Measurements from ENCODE around the gene TMC5. TPM values are rescaled to one million over a fixed set of nuclear protein-coding genes. Genes with fewer than 3 reads are reported as not detected.

The TMC5 gene
- total RNA-seq, 1 donor from 2014 or later: 1.2 TPM

GRCh38 chr16:19460397-19460796, 42.7 kb downstream of the TMC5 start:
- no peak for DNase-seq

GRCh38 chr16:19463468-19464315, 46.0 kb downstream of the TMC5 start:
- DNase-seq: no peak

- DNase-seq: no peak
These were observed 50.6 kb downstream of the TMC5 start for GRCh38 chr16:19468300-19468699.

GRCh38 chr16:19472482-19472881, 54.8 kb downstream of the TMC5 start:
- no peak for DNase-seq

GRCh38 chr16:19474617-19475016, 56.9 kb downstream of the TMC5 start:
- DNase-seq: no peak

GRCh38 chr16:19478505-19478904, 60.8 kb downstream of the TMC5 start:
- no peak for DNase-seq

GRCh38 chr16:19479302-19479721, 61.6 kb downstream of the TMC5 start:
- no peak for DNase-seq

- DNase-seq: no peak
These were observed 63.6 kb downstream of the TMC5 start for GRCh38 chr16:19481296-19481695.

GRCh38 chr16:19481769-19482168, 64.1 kb downstream of the TMC5 start:
- no peak for DNase-seq

GRCh38 chr16:19482291-19482690, 64.6 kb downstream of the TMC5 start:
- no peak for DNase-seq

GRCh38 chr16:19484096-19484495, 66.4 kb downstream of the TMC5 start:
- no peak for DNase-seq

GRCh38 chr16:19485611-19486010, 67.9 kb downstream of the TMC5 start:
- no peak for DNase-seq

- no peak for DNase-seq
These were observed 68.4 kb downstream of the TMC5 start for GRCh38 chr16:19486051-19486450.

- DNase-seq: no peak
These were observed 69.2 kb downstream of the TMC5 start for GRCh38 chr16:19486750-19487325.

- DNase-seq: no peak
These were observed 70.5 kb downstream of the TMC5 start for GRCh38 chr16:19488213-19488640.

- DNase-seq: no peak
These were observed 72.9 kb downstream of the TMC5 start for GRCh38 chr16:19490619-19491018.

GRCh38 chr16:19497176-19497575, 79.5 kb downstream of the TMC5 start:
- no peak for DNase-seq

- DNase-seq: no peak
These were observed 81.3 kb downstream of the TMC5 start for GRCh38 chr16:19499006-19499405.

- no peak for DNase-seq
These were observed 81.8 kb downstream of the TMC5 start for GRCh38 chr16:19499481-19499880.

GRCh38 chr16:19502395-19503131, 84.9 kb downstream of the TMC5 start:
- DNase-seq: peak; percentile 45

GRCh38 chr16:19503461-19504075, 85.9 kb downstream of the TMC5 start:
- no peak for DNase-seq

GRCh38 chr16:19505600-19506303, 88.1 kb downstream of the TMC5 start:
- no peak for DNase-seq
